PC-3 (cell line): ENCODE measurements around the gene IFITM5. TPM values are rescaled to one million over a fixed set of nuclear protein-coding genes. Genes with fewer than 3 reads are reported as not detected.
"Not testable (repeated sequence)": the region's sequence is repeated elsewhere in the genome, so short reads cannot be mapped to it uniquely, and the experiment has no call there.

Source experiments
- ATAC-seq: fragments of 200-7000 bp; cut with Tn5 transposase; 2 replicates; pipeline ENCODE4 v1.9.1; 2020; ENCODE audit warnings: mild to moderate bottlenecking, moderate library complexity
- BruUV-seq: library from RNA; stranded (reverse); fragments of 400-500 nt; replicated peaks from 2 replicates; lab custom pipeline; 2021; lab: Mats Ljungman, UMichigan
- CTCF ChIA-PET: fragments of 300-600 bp; sonication (Branson Sonifier 250); formaldehyde crosslinking; loops from one replicate; lab custom pipeline; 2022; ENCODE audit warnings: antibody characterized with exemption; lab: Charles Lee
- POLR2A ChIA-PET: fragments of 300-600 bp; sonication (Branson Sonifier 250); formaldehyde crosslinking; loops from one replicate; lab custom pipeline; 2022; ENCODE audit warnings: antibody characterized with exemption; ENCODE audit not compliant: unreplicated experiment; lab: Charles Lee
- DNase-seq: peaks from one replicate; pipeline ENCODE4 v3.0.0-alpha.2; 2015
- H2AFZ ChIP-seq: fragments of 300-600 bp; sonication (generic); 2 replicates; pipeline ENCODE4 v1.6.0; 2016; ENCODE audit warnings: antibody characterized with exemption, low read length
- H3F3A ChIP-seq: fragments of 300-600 bp; sonication (generic); one replicate; pipeline ENCODE4 v1.6.0; 2017; ENCODE audit warnings: antibody characterized with exemption, low read length, control low read depth, mild to moderate bottlenecking; ENCODE audit not compliant: unreplicated experiment
- H3K27ac ChIP-seq: fragments of 300-600 bp; sonication (generic); 2 replicates; pipeline ENCODE4 v1.5.1; 2016; ENCODE audit warnings: mild to moderate bottlenecking, low read length
- H3K27me3 ChIP-seq: fragments of 300-600 bp; sonication (generic); 2 replicates; pipeline ENCODE4 v1.6.1; 2016; ENCODE audit warnings: low read length, mixed read lengths
- H3K36me3 ChIP-seq: fragments of 300-600 bp; sonication (generic); 2 replicates; pipeline ENCODE4 v1.6.1; 2016; ENCODE audit warnings: low read depth, mixed run types, low read length, mixed read lengths
- H3K4me1 ChIP-seq: fragments of 300-600 bp; sonication (generic); 2 replicates; pipeline ENCODE4 v1.5.1; 2016; ENCODE audit warnings: low read length; ENCODE audit not compliant: insufficient read depth
- H3K4me2 ChIP-seq: fragments of 300-600 bp; sonication (generic); 2 replicates; pipeline ENCODE4 v1.6.0; 2016; ENCODE audit warnings: low read length
- H3K4me3 ChIP-seq: fragments of 300-600 bp; sonication (generic); 2 replicates; pipeline ENCODE4 v1.5.1; 2016; ENCODE audit warnings: mild to moderate bottlenecking, low read length, mixed read lengths
- H3K79me2 ChIP-seq: fragments of 300-600 bp; sonication (generic); 2 replicates; pipeline ENCODE4 v1.6.1; 2017; ENCODE audit warnings: low read length, mixed read lengths
- H3K9ac ChIP-seq: fragments of 300-600 bp; sonication (generic); 2 replicates; pipeline ENCODE4 v1.6.0; 2016; ENCODE audit warnings: mild to moderate bottlenecking, low read length
- H3K9me2 ChIP-seq: fragments of 300-600 bp; sonication (generic); replicated peaks from 2 replicates; pipeline ENCODE4 v1.6.1; 2016; ENCODE audit warnings: mixed run types, low read length, mixed read lengths
- H3K9me3 ChIP-seq: fragments of 300-600 bp; sonication (generic); 2 replicates; pipeline ENCODE4 v1.6.1; 2016; ENCODE audit warnings: low read length, mixed read lengths
- H4K20me1 ChIP-seq: fragments of 300-600 bp; sonication (generic); 2 replicates; pipeline ENCODE4 v1.6.1; 2016; ENCODE audit warnings: low read length, mixed read lengths
- CTCF ChIP-seq: fragments of 300-600 bp; sonication (generic); conservative IDR thresholded peaks from 2 replicates; pipeline ENCODE4 v1.5.1; 2017; ENCODE audit warnings: antibody characterized with exemption, low read depth, mild to moderate bottlenecking, low read length
- EZH2 ChIP-seq: fragments of 300-600 bp; sonication (generic); IDR thresholded peaks from one replicate; pipeline ENCODE4 v1.6.1; 2017; ENCODE audit warnings: antibody characterized with exemption, mild to moderate bottlenecking, low read length; ENCODE audit not compliant: unreplicated experiment
- EZH2phosphoT487 ChIP-seq: fragments of 300-600 bp; sonication (generic); IDR thresholded peaks from 2 replicates; pipeline ENCODE4 v1.6.1; 2018; ENCODE audit warnings: mild to moderate bottlenecking, antibody characterized with exemption, low read length, borderline replicate concordance
- intact Hi-C: fragments of 100-400 bp; cut with micrococcal nuclease; formaldehyde crosslinking; loops from 2 replicates; pipeline ENCODE4 v1.9.0; 2023
- total RNA-seq: library from RNA; depleted of rRNA; stranded (reverse); fragments of >200 nt; gene quantifications from 2 replicates; pipeline ENCODE4 v1.2.3, GENCODE V29; 2014

IFITM5 gene
- total RNA-seq, 1 experiment from 2014 or later: not detected

- POLR2A ChIA-PET: no interaction called here
- no peaks in the 10 kb centered on the region for H4K20me1 ChIP-seq
- H3K4me2 ChIP-seq: no peak overlapping the region
- no peak for ATAC-seq
- no peaks in the 10 kb centered on the region for H3K9me3 ChIP-seq
- CTCF ChIA-PET: no interaction called here
- no peaks in the 10 kb centered on the region for H3K79me2 ChIP-seq
- H3K36me3 ChIP-seq: no peaks in the 10 kb centered on the region
- no peak overlapping the region for H3K9ac ChIP-seq
- BruUV-seq: no TSS peak
- TF ChIP-seq EZH2phosphoT487: no peak
- H2AFZ ChIP-seq: no peak overlapping the region
- DNase-seq: no peak
- peaks cover 7% of the 10 kb centered on the region for H3K27me3 ChIP-seq
- no peaks in the 10 kb centered on the region for H3K9me2 ChIP-seq
- H3K27ac ChIP-seq: no peak overlapping the region
- no peaks in the 10 kb centered on the region for H3K4me1 ChIP-seq
- H3K4me3 ChIP-seq: no peak overlapping the region
- intact Hi-C loops: no loop called here
- no peaks in the 10 kb centered on the region for H3F3A ChIP-seq
Measured at GRCh38 chr11:336659-337198, 37.4 kb upstream of the IFITM5 start.

- H3K27ac ChIP-seq: no peak overlapping the region
- ATAC-seq: no peak
- no peak overlapping the region for H3K9ac ChIP-seq
- H3K4me2 ChIP-seq: no peak overlapping the region
- H3K9me2 ChIP-seq: no peaks in the 10 kb centered on the region
- no peaks in the 10 kb centered on the region for H3K36me3 ChIP-seq
- no peaks in the 10 kb centered on the region for H3K9me3 ChIP-seq
- H2AFZ ChIP-seq: 0 out of 2 replicates have a peak overlapping the region, but pooled peaks have one; percentile 18
- H3F3A ChIP-seq: no peaks in the 10 kb centered on the region
- no peak overlapping the region for H3K4me3 ChIP-seq
- peaks cover 7% of the 10 kb centered on the region for H3K27me3 ChIP-seq
- DNase-seq: no peak
- no peaks in the 10 kb centered on the region for H4K20me1 ChIP-seq
- ChIA-PET CTCF (no interaction called here), POLR2A (no interaction called here)
- no peak for TF ChIP-seq EZH2phosphoT487
- no peak for TF ChIP-seq EZH2
- no peak for TF ChIP-seq CTCF
- BruUV-seq: no TSS peak
- H3K79me2 ChIP-seq: no peaks in the 10 kb centered on the region
- no peaks in the 10 kb centered on the region for H3K4me1 ChIP-seq
- intact Hi-C loops: no loop called here
Measured at GRCh38 chr11:335779-336658, 36.7 kb upstream of the IFITM5 start.

- Histone ChIP-seq H3K4me1 (no peaks in the 10 kb centered on the region), H3K9me2 (no peaks in the 10 kb centered on the region), H3K27me3 (no peaks in the 10 kb centered on the region), H3K4me3 (no peak overlapping the region), H3K27ac (no peak overlapping the region), H3F3A (no peaks in the 10 kb centered on the region), H3K79me2 (no peaks in the 10 kb centered on the region), H3K9me3 (no peaks in the 10 kb centered on the region), H3K9ac (no peak overlapping the region), H2AFZ (no peak overlapping the region), H3K36me3 (no peaks in the 10 kb centered on the region), H4K20me1 (no peaks in the 10 kb centered on the region), H3K4me2 (no peak overlapping the region)
- DNase-seq (no peak), ATAC-seq (no peak)
- intact Hi-C loops: no loop called here
- ChIA-PET POLR2A (no interaction called here), CTCF (no interaction called here)
- BruUV-seq: no TSS peak
- no peak for TF ChIP-seq EZH2phosphoT487
Measured at GRCh38 chr11:334264-334994, 35.1 kb upstream of the IFITM5 start.

GRCh38 chr11:333616-334263 is 34.4 kb upstream of the IFITM5 start:
- H3K4me2 ChIP-seq, H3K79me2 ChIP-seq, H3K4me3 ChIP-seq, H3K36me3 ChIP-seq, H2AFZ ChIP-seq, H3K27ac ChIP-seq, DNase-seq, H3K9ac ChIP-seq, BruUV-seq, intact Hi-C loops, H4K20me1 ChIP-seq, H3K27me3 ChIP-seq, ATAC-seq, H3K9me3 ChIP-seq, H3F3A ChIP-seq, CTCF ChIA-PET, H3K4me1 ChIP-seq, H3K9me2 ChIP-seq, POLR2A ChIA-PET: not testable (repeated sequence)
